GM18873 (cell line): Measurements from ENCODE around the gene ABCC4.

Experiments used
- ATAC-seq: cut with Tn5 transposase; IDR thresholded peaks from one replicate; pipeline ENCODE4 v1.9.1; 2021; ENCODE audit warnings: mild to moderate bottlenecking, moderate library complexity, moderate number of reproducible peaks; ENCODE audit not compliant: unreplicated experiment, low FRiP score

The ABCC4 gene

GRCh38 chr13:95128045-95128643 lies 173.1 kb downstream of the ABCC4 start:
- no peak for ATAC-seq

GRCh38 chr13:95124959-95125358 lies 176.3 kb downstream of the ABCC4 start:
- no peak for ATAC-seq

DNA sequence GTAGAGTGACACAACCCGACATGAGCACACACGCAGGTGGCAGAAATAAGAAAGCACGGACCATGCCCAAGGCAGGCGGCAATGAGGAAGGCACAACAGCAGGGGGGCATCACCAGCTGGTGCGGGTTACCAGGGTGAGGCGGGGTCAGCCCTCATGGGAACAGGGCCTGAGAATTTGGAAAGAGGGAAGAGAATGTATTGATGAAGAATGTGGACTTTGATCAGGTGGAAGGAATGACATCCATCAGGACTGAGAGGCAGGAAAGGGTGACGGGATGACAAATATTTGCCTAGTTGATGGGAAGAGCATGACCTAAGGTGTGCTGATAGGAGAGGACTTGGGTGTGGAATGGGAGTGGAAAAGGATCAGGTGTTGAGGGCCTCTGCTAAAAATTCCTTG lies 177.5 kb downstream of the ABCC4 start:
- ATAC-seq, result no peak

- ATAC-seq, result no peak
Measured at GRCh38 chr13:95122063-95122462, 179.2 kb downstream of the ABCC4 start.

DNA sequence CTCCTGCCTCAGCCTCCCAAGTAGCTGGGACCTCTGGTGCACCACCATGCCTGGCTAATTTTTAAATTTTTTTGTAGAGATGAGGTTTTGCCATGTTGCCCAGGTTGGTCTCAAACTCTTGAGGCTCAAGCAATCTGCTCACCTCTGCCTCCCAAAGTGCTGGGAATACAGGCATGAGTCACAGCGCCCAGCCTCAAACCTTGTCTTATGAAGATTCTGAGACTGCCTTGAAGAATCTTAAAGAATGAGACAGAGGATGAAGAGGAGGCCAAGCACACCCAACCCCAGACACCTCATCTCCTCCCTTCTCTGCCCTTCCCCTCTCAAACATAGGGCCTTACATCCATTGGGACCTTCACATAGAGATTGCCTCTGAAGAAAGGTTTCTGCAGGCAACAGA lies 179.7 kb downstream of the ABCC4 start:
- no peak for ATAC-seq

- ATAC-seq, result no peak
Measured at GRCh38 chr13:95120650-95121049, 180.6 kb downstream of the ABCC4 start.

GRCh38 chr13:95118541-95119324 lies 182.5 kb downstream of the ABCC4 start:
- ATAC-seq, result no peak

GRCh38 chr13:95117092-95117491 lies 184.2 kb downstream of the ABCC4 start:
- no peak for ATAC-seq

- no peak for ATAC-seq
Measured at GRCh38 chr13:95115525-95115924, 185.7 kb downstream of the ABCC4 start.

DNA sequence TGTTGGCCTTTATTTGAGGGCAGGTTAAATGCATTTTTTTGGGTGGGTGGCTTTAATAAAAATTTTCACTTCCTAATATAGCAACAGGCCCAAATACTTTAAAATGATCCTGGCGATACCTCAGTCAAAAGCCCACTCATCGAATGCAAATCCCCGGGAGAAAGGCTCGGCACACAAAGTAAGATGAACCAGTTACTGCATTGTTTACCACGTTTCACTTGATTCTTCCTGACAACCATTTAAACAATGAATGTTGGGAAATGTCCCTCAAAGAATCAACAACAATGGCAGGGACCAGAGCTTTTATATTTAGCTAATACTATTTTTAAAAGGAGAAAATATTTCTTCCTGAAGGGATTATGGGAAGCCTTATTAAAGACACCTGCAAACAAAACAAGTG lies 187.7 kb downstream of the ABCC4 start:
- ATAC-seq, result no peak

DNA sequence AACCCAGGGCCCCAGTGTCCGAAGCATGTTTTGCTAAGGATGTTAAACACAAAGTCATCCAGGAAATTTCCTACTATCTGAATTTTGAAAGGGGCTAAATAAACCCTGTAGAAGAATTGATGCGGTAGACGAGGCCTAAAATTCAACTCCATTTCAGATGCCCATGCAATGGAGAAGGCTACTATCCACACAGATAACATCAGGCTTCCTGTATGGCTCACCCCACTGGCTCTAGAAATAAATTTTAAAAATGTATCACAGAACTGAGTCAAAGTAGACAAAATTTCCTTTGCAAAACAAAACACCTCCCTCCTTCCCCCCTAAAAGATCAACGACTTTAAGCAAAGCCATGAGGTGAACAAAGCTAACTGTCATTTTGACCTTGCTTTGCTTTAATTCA lies 188.4 kb downstream of the ABCC4 start:
- ATAC-seq, result no peak

DNA sequence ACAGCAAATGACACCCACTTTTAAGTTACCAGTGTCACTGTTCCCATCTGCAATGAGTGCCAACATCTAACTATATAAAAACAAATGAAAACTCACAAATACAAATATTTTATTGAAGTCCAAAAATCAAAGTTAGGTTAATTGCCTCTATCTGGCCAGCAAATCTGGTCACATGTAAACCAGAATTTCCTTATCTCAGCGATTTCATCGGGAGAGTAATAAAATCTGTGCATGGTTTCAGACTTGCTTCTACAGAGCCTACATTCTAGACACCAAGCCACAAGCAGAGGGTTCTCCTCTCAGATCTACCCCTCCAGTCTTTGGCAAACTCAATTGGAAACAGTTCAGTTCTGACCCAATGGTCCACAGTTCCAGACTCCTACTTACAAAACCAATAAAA lies 189.6 kb downstream of the ABCC4 start:
- no peak for ATAC-seq

DNA sequence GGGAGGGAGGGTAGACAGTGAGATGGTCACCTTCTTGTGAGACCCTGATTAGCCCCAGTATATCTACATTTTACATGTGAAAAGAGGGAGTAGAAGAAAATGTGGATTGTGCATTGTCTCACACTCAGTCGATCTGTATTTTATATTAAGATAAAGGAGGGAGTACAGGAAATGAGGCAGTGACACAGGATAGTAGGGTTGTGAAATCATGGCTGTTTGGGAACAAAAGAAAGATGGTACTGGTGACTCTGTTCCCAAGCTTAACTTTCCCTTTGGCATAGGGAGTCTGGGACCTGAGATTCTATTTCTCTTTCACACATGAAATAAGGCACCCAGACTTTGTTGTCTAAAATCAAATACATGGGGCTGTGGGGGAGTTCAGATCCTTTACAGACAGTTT lies 194.7 kb downstream of the ABCC4 start:
- no peak for ATAC-seq

DNA sequence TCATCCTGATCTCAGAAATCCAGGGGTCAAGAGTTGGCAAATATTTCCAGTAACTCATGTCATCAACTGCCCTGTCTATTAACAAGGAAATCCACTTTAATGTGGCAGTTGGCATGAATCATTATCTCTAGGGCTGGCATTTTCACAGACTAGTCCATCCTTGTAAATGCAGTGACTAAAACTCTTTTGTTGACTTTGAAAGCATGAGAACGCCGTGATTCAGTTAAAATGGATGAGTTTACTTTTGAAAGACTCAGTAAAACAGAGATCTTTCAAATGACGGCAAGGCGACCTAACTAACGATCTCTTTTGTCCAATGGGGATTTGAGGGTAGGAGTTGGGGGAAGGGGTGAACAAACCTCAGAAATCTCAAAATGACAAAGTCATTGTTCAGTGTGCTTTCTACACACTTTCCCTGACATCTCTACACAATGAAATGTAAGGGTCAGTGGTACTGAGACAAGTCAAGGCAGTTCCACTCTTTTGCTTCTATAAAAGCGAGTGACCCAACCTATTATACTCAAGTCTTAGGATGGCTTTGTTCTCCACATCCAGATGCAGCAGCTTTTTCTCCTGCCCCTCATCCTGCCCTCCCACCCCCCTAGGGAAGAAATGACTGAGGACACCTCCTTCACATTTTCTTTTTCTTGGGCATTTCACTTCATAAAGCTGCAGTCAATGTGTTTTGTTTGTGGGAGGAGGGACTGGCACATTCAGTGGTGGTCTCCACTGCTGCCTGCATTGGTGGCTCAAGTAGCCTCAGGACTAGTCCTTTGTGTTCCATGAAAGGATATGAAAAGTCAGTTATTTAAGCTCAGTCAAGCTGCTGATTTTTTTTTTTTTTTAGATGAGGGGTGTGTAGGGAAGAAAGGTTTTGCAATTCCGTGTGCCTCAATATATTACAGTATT lies 200.5 kb downstream of the ABCC4 start:
- no peak for ATAC-seq

GRCh38 chr13:95099541-95099940 lies 201.7 kb downstream of the ABCC4 start:
- no peak for ATAC-seq

DNA sequence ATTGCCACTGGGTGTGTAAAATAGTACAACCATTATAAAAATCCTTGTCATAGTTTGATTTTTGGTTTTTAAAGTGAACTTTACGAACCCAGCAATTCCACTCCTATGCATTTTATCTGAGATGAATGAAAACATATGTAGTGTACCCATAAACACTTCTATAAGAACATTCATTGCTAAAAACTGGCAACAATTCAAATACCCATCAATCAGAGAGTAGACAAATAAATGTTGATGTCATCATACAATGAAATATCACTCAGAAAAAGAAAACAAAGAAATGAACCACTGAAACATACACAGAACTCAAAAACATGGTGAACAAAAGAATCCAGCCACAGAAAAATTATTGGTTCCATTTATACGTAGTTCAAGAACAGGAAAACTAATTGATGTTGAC lies 202.3 kb downstream of the ABCC4 start:
- ATAC-seq, result no peak

DNA sequence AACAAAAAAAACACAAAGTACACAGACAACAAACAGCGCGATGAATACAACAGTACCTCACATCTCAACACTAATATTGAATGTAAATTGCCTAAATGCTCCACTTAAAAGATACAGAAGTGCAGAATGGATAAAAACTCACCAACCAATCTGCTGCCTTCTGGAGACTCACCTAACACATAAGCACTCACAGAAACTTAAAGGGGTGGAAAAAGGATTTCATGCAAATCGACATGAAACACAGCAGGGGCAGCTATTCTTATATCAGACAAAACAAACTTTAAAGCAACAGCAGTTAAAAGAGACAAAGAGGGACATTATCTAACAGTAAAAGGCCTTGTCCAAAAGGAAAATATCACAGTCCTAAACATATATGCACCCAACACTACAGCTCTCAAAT lies 209.5 kb downstream of the ABCC4 start:
- ATAC-seq, result no peak

DNA sequence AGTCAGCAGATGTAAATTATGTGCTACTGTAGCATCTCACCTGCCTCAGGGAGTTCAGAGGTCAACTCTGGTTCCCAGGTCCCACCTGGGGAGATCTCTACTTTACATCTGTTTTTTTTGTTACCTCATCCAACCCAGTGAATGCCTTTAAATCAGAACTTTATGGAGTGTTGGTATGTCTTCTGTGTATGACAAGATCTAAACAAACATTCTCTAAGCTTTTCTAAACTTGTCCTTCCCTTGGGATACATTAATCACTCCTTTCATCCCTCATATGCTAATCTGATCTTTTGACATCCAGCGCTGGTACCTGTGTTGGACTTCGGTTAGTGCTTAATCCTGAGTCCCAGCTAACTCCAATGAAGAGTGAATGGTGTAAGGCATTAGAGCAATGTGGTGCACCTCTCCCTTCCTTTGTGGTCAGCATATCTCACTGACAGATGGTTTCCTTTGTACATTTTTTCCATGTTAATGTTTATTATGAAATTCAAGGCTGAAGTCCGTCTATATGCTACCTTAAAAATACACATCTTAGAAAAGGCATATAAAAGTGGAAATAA lies 213.4 kb downstream of the ABCC4 start:
- no peak for ATAC-seq

DNA sequence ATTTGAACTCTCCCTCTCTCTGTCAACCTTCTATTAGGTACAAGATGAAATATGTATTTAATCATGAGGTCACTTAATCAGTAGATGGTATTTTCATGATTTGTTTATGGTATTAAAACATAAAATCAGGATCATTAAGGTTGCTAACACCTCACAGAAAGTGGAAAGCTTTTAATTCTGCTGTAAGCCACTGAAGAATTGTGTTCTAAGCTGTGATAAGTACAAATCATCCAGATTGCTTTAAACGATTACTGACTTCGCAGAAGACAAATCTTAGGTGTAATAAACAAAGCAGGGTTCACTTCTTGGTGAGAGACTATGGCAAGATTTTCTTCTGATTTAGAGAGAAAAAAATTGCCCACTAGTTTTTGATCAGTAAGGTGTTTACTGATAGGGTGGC lies 214.5 kb downstream of the ABCC4 start:
- no peak for ATAC-seq

DNA sequence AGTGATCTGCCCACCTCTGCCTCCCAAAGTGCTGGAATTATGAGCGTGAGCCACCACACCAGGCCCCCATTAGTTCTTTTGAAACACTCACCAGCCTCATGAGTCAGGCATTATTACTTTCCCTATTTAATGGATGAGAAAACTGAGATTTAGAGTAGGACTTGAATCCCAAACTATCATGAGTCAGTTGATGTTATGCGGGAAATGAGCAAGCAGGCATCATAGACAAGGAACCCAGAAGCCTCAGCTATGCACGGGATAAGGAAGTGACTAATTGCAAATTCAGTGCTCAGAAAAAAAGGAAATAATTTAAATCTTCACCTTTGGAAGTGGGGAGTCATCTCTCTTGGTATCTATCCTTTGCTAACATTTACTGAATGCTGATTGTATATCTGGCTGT lies 217.5 kb downstream of the ABCC4 start:
- ATAC-seq, result no peak

DNA sequence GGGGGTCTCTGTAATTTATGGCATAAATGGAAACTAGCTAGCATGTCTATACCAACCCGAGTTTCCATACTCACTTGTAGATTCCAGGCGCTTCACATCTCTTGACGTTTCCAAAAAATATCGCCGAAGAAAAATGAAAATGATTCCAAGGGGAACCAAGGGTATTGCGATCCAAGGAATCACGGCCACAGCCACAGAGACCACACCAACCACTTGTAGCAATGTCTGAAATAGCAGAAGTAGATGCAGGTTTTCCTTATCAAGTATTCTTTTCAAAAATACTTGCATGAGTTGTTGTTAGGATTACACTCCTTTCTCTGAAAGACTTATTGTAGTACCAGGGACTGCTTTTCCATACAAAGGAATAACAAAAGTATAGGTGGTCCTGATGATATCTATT lies 218.2 kb downstream of the ABCC4 start:
- ATAC-seq, result no peak
